CD8-positive, alpha-beta memory T cell (primary cell): ENCODE data around the gene DUOX1. TPM values are rescaled to one million over a fixed set of nuclear protein-coding genes. Genes with fewer than 3 reads are reported as not detected.
A peak's percentile ranks its signal among the peaks of the same experiment; 100 is the strongest.
"Not testable (repeated sequence)": the region's sequence is repeated elsewhere in the genome, so short reads cannot be mapped to it uniquely, and the experiment has no call there.

Source experiments
- CTCF ChIA-PET: fragments of 350-600 bp; sonication (Branson Sonifier 250); formaldehyde crosslinking; loops from one replicate; lab custom pipeline; 2021; ENCODE audit warnings: antibody characterized with exemption; lab: Charles Lee
- POLR2A ChIA-PET: fragments of 350-600 bp; sonication (Branson Sonifier 250); formaldehyde crosslinking; loops from one replicate; lab custom pipeline; 2021; ENCODE audit warnings: antibody characterized with exemption; lab: Charles Lee
- DNase-seq, 5 donors: peaks; one replicate each; pipeline versions ENCODE4 v3.0.0 to v3.0.0-alpha.2; 2020 to 2022; ENCODE audit warnings: mixed read lengths in 1 of 5
- H3K27ac ChIP-seq: one replicate; pipeline ENCODE4 v1.7.0; 2013; ENCODE audit warnings: low read depth, mild to moderate bottlenecking, low read length, moderate library complexity
- H3K27me3 ChIP-seq: 2 replicates; pipeline ENCODE4 v1.7.0; 2013; ENCODE audit warnings: low read length, mild to moderate bottlenecking; ENCODE audit not compliant: insufficient read depth, poor library complexity, severe bottlenecking
- H3K36me3 ChIP-seq: 2 replicates; pipeline ENCODE4 v1.7.0; 2013; ENCODE audit warnings: mild to moderate bottlenecking, low read length, moderate library complexity; ENCODE audit not compliant: insufficient read depth
- H3K4me1 ChIP-seq: 2 replicates; pipeline ENCODE4 v1.7.0; 2013; ENCODE audit warnings: mild to moderate bottlenecking, low read length, moderate library complexity; ENCODE audit not compliant: insufficient read depth
- H3K4me3 ChIP-seq: 2 replicates; pipeline ENCODE4 v1.7.0; 2013; ENCODE audit warnings: mild to moderate bottlenecking, low read length
- H3K9me3 ChIP-seq: 2 replicates; pipeline ENCODE4 v1.7.0; 2013; ENCODE audit warnings: mild to moderate bottlenecking, low read length
- H3K27ac Mint-ChIP-seq, 8 donors: one replicate each; pipeline ENCODE4 v1.8.0; 2020 to 2021; ENCODE audit warnings: mixed read lengths in 8 of 8, mild to moderate bottlenecking in 6 of 8, inconsistent platforms in 3 of 8, moderate library complexity in 3 of 8
- H3K27me3 Mint-ChIP-seq, 2 donors: one replicate each; pipeline ENCODE4 v1.8.0; 2020 to 2021; ENCODE audit warnings: mixed read lengths in 2 of 2, mild to moderate bottlenecking in 1 of 2, moderate library complexity in 1 of 2
- H3K36me3 Mint-ChIP-seq, 3 donors: one replicate each; pipeline ENCODE4 v1.8.0; 2020 to 2021; ENCODE audit warnings: mixed read lengths in 3 of 3, inconsistent platforms in 1 of 3, mild to moderate bottlenecking in 1 of 3
- H3K4me1 Mint-ChIP-seq, 3 donors: one replicate each; pipeline ENCODE4 v1.8.0; 2020 to 2021; ENCODE audit warnings: mixed read lengths in 3 of 3, inconsistent platforms in 1 of 3, mild to moderate bottlenecking in 1 of 3
- H3K4me3 Mint-ChIP-seq, 7 donors: one replicate each; pipeline ENCODE4 v1.8.0; 2020 to 2021; ENCODE audit warnings: mixed read lengths in 7 of 7, mild to moderate bottlenecking in 6 of 7, moderate library complexity in 4 of 7, inconsistent platforms in 2 of 7
- H3K9me3 Mint-ChIP-seq, 5 donors: one replicate each; pipeline ENCODE4 v1.8.0; 2020 to 2022; ENCODE audit warnings: mixed read lengths in 5 of 5, mild to moderate bottlenecking in 3 of 5, moderate library complexity in 2 of 5, inconsistent platforms in 1 of 5
- polyA plus RNA-seq: library from polyadenylated mRNA; unstranded; fragments of 300-500 nt; fragmentation: Illumina TruSeq; gene quantifications from one replicate; pipeline ENCODE4 v1.2.3, GENCODE V29; 2021
- total RNA-seq, 2 experiments: library from RNA; stranded (reverse); gene quantifications; one replicate each; pipeline ENCODE4 v1.2.3, GENCODE V29; 2021

Gene DUOX1
- total and polyA plus RNA-seq, 3 experiments from 2014 or later: 0.11 to 1.2 TPM; not detected in 1

GRCh38 chr15:45130291-45131000 lies 652 bp downstream of the DUOX1 start:
- H3K36me3 ChIP-seq: no peaks in the 10 kb centered on the region
- Mint-ChIP-seq H3K9me3 (no peaks in the 10 kb centered on the region), H3K4me3 (peak overlapping the region in 5 of 7 donors; percentile 5 to 30 (median 13)), H3K27me3 (peaks cover 41 to 71% of the 10 kb centered on the region in 2 donors), H3K27ac (no peak overlapping the region), H3K36me3 (no peaks in the 10 kb centered on the region), H3K4me1 (peaks cover 7 to 17% (median 9%) of the 10 kb centered on the region in 3 donors)
- no peaks in the 10 kb centered on the region for H3K4me1 ChIP-seq
- H3K9me3 ChIP-seq: no peaks in the 10 kb centered on the region
- ChIA-PET CTCF (interaction anchor here (1.0 to 2.8 kb wide), 3 partner anchors 9 to 36 kb away, joined by 4 to 10 read pairs (median 4); no protein-coding TSS in a partner anchor), POLR2A (no interaction called here)
- H3K27ac ChIP-seq: no peak overlapping the region
- no peak overlapping the region for H3K4me3 ChIP-seq
- H3K27me3 ChIP-seq: peaks cover 37% of the 10 kb centered on the region
- DNase-seq: no peak

- CTCF ChIA-PET: interaction anchor here (0.9 to 2.8 kb wide), 3 partner anchors 13 to 70 kb away, joined by 3 to 10 read pairs (median 4); no protein-coding TSS in a partner anchor
- Mint-ChIP-seq H3K27ac (no peak overlapping the region), H3K27me3 (peaks cover 42 to 66% of the 10 kb centered on the region in 2 donors), H3K4me3 (no peak overlapping the region), H3K4me1 (peaks cover 11 to 23% (median 12%) of the 10 kb centered on the region in 3 donors), H3K36me3 (no peaks in the 10 kb centered on the region), H3K9me3 (no peaks in the 10 kb centered on the region)
- H3K27ac ChIP-seq: no peak overlapping the region
- peaks cover 33% of the 10 kb centered on the region for H3K27me3 ChIP-seq
- H3K9me3 ChIP-seq: no peaks in the 10 kb centered on the region
- H3K4me1 ChIP-seq: no peaks in the 10 kb centered on the region
- H3K36me3 ChIP-seq: no peaks in the 10 kb centered on the region
- H3K4me3 ChIP-seq: no peak overlapping the region
- no peak for DNase-seq
- POLR2A ChIA-PET: no interaction called here
These were observed 1.7 kb downstream of the DUOX1 start for GRCh38 chr15:45131510-45131909.

GRCh38 chr15:45132844-45133560 lies 3.2 kb downstream of the DUOX1 start:
- no peak overlapping the region for H3K4me3 Mint-ChIP-seq
- POLR2A ChIA-PET: interaction anchor here (0.6 kb wide), 1 partner anchor 59 kb away, joined by 5 read pairs; no protein-coding TSS in a partner anchor
- H3K4me3 ChIP-seq: no peak overlapping the region
- H3K36me3 Mint-ChIP-seq: no peaks in the 10 kb centered on the region
- peaks cover 28% of the 10 kb centered on the region for H3K27me3 ChIP-seq
- H3K27ac Mint-ChIP-seq: no peak overlapping the region
- H3K27ac ChIP-seq: no peak overlapping the region
- DNase-seq: no peak
- H3K36me3 ChIP-seq: no peaks in the 10 kb centered on the region
- H3K9me3 ChIP-seq: no peaks in the 10 kb centered on the region
- CTCF ChIA-PET: interaction anchor here (0.9 to 1.5 kb wide), 2 partner anchors 15 kb away, joined by 3 to 4 read pairs; no protein-coding TSS in a partner anchor
- peaks cover 44 to 63% of the 10 kb centered on the region in 2 donors for H3K27me3 Mint-ChIP-seq
- no peaks in the 10 kb centered on the region for H3K9me3 Mint-ChIP-seq
- peaks cover 11 to 24% (median 15%) of the 10 kb centered on the region in 3 donors for H3K4me1 Mint-ChIP-seq
- H3K4me1 ChIP-seq: no peaks in the 10 kb centered on the region

GRCh38 chr15:45133561-45133920 lies 3.7 kb downstream of the DUOX1 start:
- Mint-ChIP-seq H3K4me3 (no peak overlapping the region), H3K27me3 (peaks cover 46 to 58% of the 10 kb centered on the region in 2 donors), H3K4me1 (peaks cover 10 to 22% (median 15%) of the 10 kb centered on the region in 3 donors), H3K9me3 (no peaks in the 10 kb centered on the region), H3K36me3 (no peaks in the 10 kb centered on the region), H3K27ac (no peak overlapping the region)
- H3K4me1 ChIP-seq: no peaks in the 10 kb centered on the region
- no peaks in the 10 kb centered on the region for H3K9me3 ChIP-seq
- DNase-seq: no peak
- H3K4me3 ChIP-seq: no peak overlapping the region
- peaks cover 22% of the 10 kb centered on the region for H3K27me3 ChIP-seq
- POLR2A ChIA-PET: no interaction called here
- CTCF ChIA-PET: interaction anchor here (0.9 kb wide), 1 partner anchor 16 kb away, joined by 3 read pairs; no protein-coding TSS in a partner anchor
- no peaks in the 10 kb centered on the region for H3K36me3 ChIP-seq
- no peak overlapping the region for H3K27ac ChIP-seq

GRCh38 chr15:45134046-45134445 lies 4.3 kb downstream of the DUOX1 start:
- H3K27ac ChIP-seq: no peak overlapping the region
- no peaks in the 10 kb centered on the region for H3K9me3 Mint-ChIP-seq
- no peaks in the 10 kb centered on the region for H3K36me3 Mint-ChIP-seq
- H3K4me3 Mint-ChIP-seq: peak overlapping the region in 1 of 7 donors; percentile 87
- no peak for DNase-seq
- peaks cover 42 to 53% of the 10 kb centered on the region in 2 donors for H3K27me3 Mint-ChIP-seq
- H3K9me3 ChIP-seq: no peaks in the 10 kb centered on the region
- H3K27ac Mint-ChIP-seq: no peak overlapping the region
- ChIA-PET POLR2A (no interaction called here), CTCF (interaction anchor here (0.9 kb wide), 1 partner anchor 16 kb away, joined by 3 read pairs; no protein-coding TSS in a partner anchor)
- H3K4me1 Mint-ChIP-seq: peaks cover 10 to 17% (median 15%) of the 10 kb centered on the region in 3 donors
- H3K4me3 ChIP-seq: no peak overlapping the region
- peaks cover 19% of the 10 kb centered on the region for H3K27me3 ChIP-seq
- no peaks in the 10 kb centered on the region for H3K36me3 ChIP-seq
- H3K4me1 ChIP-seq: no peaks in the 10 kb centered on the region

GRCh38 chr15:45134682-45135604 lies 5.1 kb downstream of the DUOX1 start:
- DNase-seq: no peak
- Mint-ChIP-seq H3K27me3 (peaks cover 41 to 52% of the 10 kb centered on the region in 2 donors), H3K27ac (no peak overlapping the region), H3K4me3 (peak overlapping the region in 5 of 7 donors; percentile 64 to 87 (median 74)), H3K9me3 (no peaks in the 10 kb centered on the region), H3K36me3 (no peaks in the 10 kb centered on the region), H3K4me1 (peaks cover 10 to 17% (median 15%) of the 10 kb centered on the region in 3 donors)
- no peak overlapping the region for H3K4me3 ChIP-seq
- ChIA-PET POLR2A (no interaction called here), CTCF (interaction anchor here (1.6 to 2.2 kb wide), 2 partner anchors 13 to 17 kb away, joined by 4 to 6 read pairs; no protein-coding TSS in a partner anchor)
- no peaks in the 10 kb centered on the region for H3K36me3 ChIP-seq
- H3K27ac ChIP-seq: no peak overlapping the region
- peaks cover 19% of the 10 kb centered on the region for H3K27me3 ChIP-seq
- no peaks in the 10 kb centered on the region for H3K9me3 ChIP-seq
- H3K4me1 ChIP-seq: no peaks in the 10 kb centered on the region

- Mint-ChIP-seq H3K4me3 (peak overlapping the region in 6 of 7 donors; percentile 29 to 79 (median 60)), H3K4me1 (peaks cover 8 to 17% (median 15%) of the 10 kb centered on the region in 3 donors), H3K27me3 (peaks cover 36 to 45% of the 10 kb centered on the region in 2 donors)
- CTCF ChIA-PET: interaction anchor here (1.6 to 2.2 kb wide), 2 partner anchors 14 to 18 kb away, joined by 4 to 6 read pairs; no protein-coding TSS in a partner anchor
- DNase-seq, H3K4me3 ChIP-seq, POLR2A ChIA-PET, H3K4me1 ChIP-seq, H3K9me3 ChIP-seq, H3K36me3 ChIP-seq, H3K27ac ChIP-seq, H3K9me3 Mint-ChIP-seq, H3K36me3 Mint-ChIP-seq, H3K27ac Mint-ChIP-seq: not testable (repeated sequence)
- peaks cover 19% of the 10 kb centered on the region for H3K27me3 ChIP-seq
These were observed 6.0 kb downstream of the DUOX1 start for GRCh38 chr15:45135705-45136377.
